AG20443 (cell line): ENCODE measurements around the gene FANK1.

Experiments used
- DNase-seq: peaks from one replicate; pipeline ENCODE4 v3.0.0; 2012; ENCODE audit warnings: low spot score, mixed read lengths

FANK1 gene

GRCh38 chr10:125896088-125896934 is at the start of gene FANK1:
FANK1 (plus strand) TSS chr10:125896564; CDS start chr10:125896643, 79 bp downstream.
- peak; percentile 84 for DNase-seq

- DNase-seq, result no peak
Observed at GRCh38 chr10:125846894-125847293, 49.5 kb upstream of the FANK1 start.

- no peak for DNase-seq
Observed at GRCh38 chr10:125848371-125848770, 48.0 kb upstream of the FANK1 start.

- no peak for DNase-seq
Observed at GRCh38 chr10:125848857-125849256, 47.5 kb upstream of the FANK1 start.

GRCh38 chr10:125849448-125849847 is 46.9 kb upstream of the FANK1 start:
- DNase-seq, result no peak

GRCh38 chr10:125850766-125851731 is 45.3 kb upstream of the FANK1 start:
- DNase-seq, result no peak

- no peak for DNase-seq
Observed at GRCh38 chr10:125852487-125852886, 43.9 kb upstream of the FANK1 start.

GRCh38 chr10:125857185-125857760 is 39.1 kb upstream of the FANK1 start:
- DNase-seq, result no peak

GRCh38 chr10:125859128-125859817 is 37.1 kb upstream of the FANK1 start:
- no peak for DNase-seq

- no peak for DNase-seq
Observed at GRCh38 chr10:125865120-125865519, 31.2 kb upstream of the FANK1 start.

GRCh38 chr10:125866421-125867029 is 29.8 kb upstream of the FANK1 start:
- no peak for DNase-seq

- DNase-seq, result peak; percentile 45
Observed at GRCh38 chr10:125868372-125868975, 27.9 kb upstream of the FANK1 start.

GRCh38 chr10:125871338-125871737 is 25.0 kb upstream of the FANK1 start:
- DNase-seq, result no peak

GRCh38 chr10:125878957-125879835 is 17.2 kb upstream of the FANK1 start:
- peak; percentile 72 for DNase-seq

GRCh38 chr10:125880719-125881118 is 15.6 kb upstream of the FANK1 start:
- DNase-seq, result no peak

GRCh38 chr10:125881192-125881591 is 15.2 kb upstream of the FANK1 start, which contains the start of gene DHX32:
DHX32 (minus strand) TSS chr10:125881292; CDS start chr10:125880824, 468 bp downstream.
- DNase-seq, result no peak

- DNase-seq, result no peak
Observed at GRCh38 chr10:125882596-125882995, 13.8 kb upstream of the FANK1 start.

GRCh38 chr10:125883211-125883610 is 13.2 kb upstream of the FANK1 start:
- no peak for DNase-seq

- no peak for DNase-seq
Observed at GRCh38 chr10:125886914-125887512, 9.4 kb upstream of the FANK1 start.
